DOHH2 (cell line): ENCODE data around the gene GART.

ENCODE experiments used
- CTCF ChIP-seq: fragments of 200-600 bp; sonication (generic); IDR thresholded peaks from one replicate; pipeline ENCODE4 v1.5.1; 2014; ENCODE audit warnings: antibody characterized with exemption, mild to moderate bottlenecking, low read depth, low read length; ENCODE audit not compliant: poor library complexity, severe bottlenecking
- EZH2phosphoT487 ChIP-seq: fragments of 200-600 bp; sonication (generic); IDR thresholded peaks from 2 replicates; pipeline ENCODE4 v1.6.1; 2017; ENCODE audit warnings: borderline replicate concordance, mild to moderate bottlenecking, antibody characterized with exemption, low read length, moderate library complexity, mixed read lengths

- TF ChIP-seq CTCF (no peak), EZH2phosphoT487 (no peak)
Observed at GRCh38 chr21:33549848-33550771, 8.2 kb upstream of the GART start.
